Gastrocnemius medialis (tissue), 4 donors: ENCODE measurements around the gene DRICH1. TPM values are rescaled to one million over a fixed set of nuclear protein-coding genes. Genes with fewer than 3 reads are reported as not detected.
"Not testable (repeated sequence)": the region's sequence is repeated elsewhere in the genome, so short reads cannot be mapped to it uniquely, and the experiment has no call there.

Experiments used
- ATAC-seq, 2 donors: fragments of 150-250 bp; one replicate each; pipeline ENCODE4 v1.9.1; 2016
- DNase-seq, 2 donors: peaks; one replicate each; pipeline ENCODE4 v3.0.0-alpha.2; 2019
- H3K27ac ChIP-seq, 4 donors: fragments of 200-600 bp; sonication (generic); 1 replicate in 1 of 4; 2 replicates in 3 of 4; pipeline ENCODE4 v1.5.1; 2016 to 2018; ENCODE audit warnings: mild to moderate bottlenecking in 2 of 4, moderate library complexity in 1 of 4
- H3K27me3 ChIP-seq, 3 donors: fragments of 200-600 bp; sonication (generic) in 2 of 3; 1 replicate in 1 of 3; 2 replicates in 2 of 3; pipeline versions ENCODE4 v1.5.1 to v1.6.0; 2016 to 2019; ENCODE audit warnings: mild to moderate bottlenecking in 1 of 3, moderate library complexity in 1 of 3
- H3K36me3 ChIP-seq, 2 donors: fragments of 200-600 bp; sonication (generic) in 1 of 2; one replicate each; pipeline ENCODE4 v1.5.1; 2017 to 2018
- H3K4me1 ChIP-seq, 2 donors: fragments of 200-600 bp; sonication (generic) in 1 of 2; one replicate each; pipeline ENCODE4 v1.5.1; 2016 to 2017; ENCODE audit warnings: mild to moderate bottlenecking in 2 of 2
- H3K4me3 ChIP-seq, 4 donors: fragments of 200-600 bp; sonication (generic) in 3 of 4; 1 replicate in 1 of 4; 2 replicates in 3 of 4; pipeline ENCODE4 v1.5.1; 2016 to 2019; ENCODE audit warnings: mild to moderate bottlenecking in 2 of 4
- H3K9me3 ChIP-seq, 3 donors: fragments of 200-600 bp; sonication (generic) in 2 of 3; 1 replicate in 1 of 3; 2 replicates in 2 of 3; pipeline ENCODE4 v1.5.1; 2016 to 2019
- CTCF ChIP-seq, 5 experiments: fragments of 450-650 bp in 3 of 5; fragments of 200-600 bp in 2 of 5; sonication (generic) in 2 of 5; IDR thresholded peaks in 4 of 5; conservative IDR thresholded peaks in 1 of 5; 1 replicate in 4 of 5; 2 replicates in 1 of 5; pipeline ENCODE4 v1.5.1; 2016 to 2019; ENCODE audit warnings: antibody characterized with exemption in 5 of 5, mild to moderate bottlenecking in 3 of 5, moderate library complexity in 3 of 5
- POLR2A ChIP-seq, 2 donors: fragments of 450-650 bp; IDR thresholded peaks; one replicate each; pipeline ENCODE4 v1.6.1; 2017; ENCODE audit warnings: antibody characterized with exemption in 2 of 2, mild to moderate bottlenecking in 2 of 2, moderate library complexity in 2 of 2
- in situ Hi-C, 4 donors: fragments of 200-750 bp; cut with MboI; loops; one replicate each; pipeline versions ENCODE4 v1.15.0 to v1.8.0; 2017; ENCODE audit warnings: low sequenced_read_pairs in 4 of 4
- intact Hi-C: fragments of 100-400 bp; cut with DNase I; formaldehyde crosslinking; loops from one replicate; pipeline ENCODE4 v1.15.1; 2023; ENCODE audit warnings: low total_unique reads
- total RNA-seq, 4 donors: library from RNA; depleted of rRNA; stranded (reverse); fragments of >200 nt; gene quantifications; one replicate each; pipeline versions ENCODE4 v1.1.0 to v1.2.3, GENCODE V29; 2016

DRICH1 gene
- total RNA-seq, 4 donors from 2014 or later, result not detected

- ATAC-seq, result no peak
- no peak overlapping the region for H3K27ac ChIP-seq
- H3K4me1 ChIP-seq, result no peaks in the 10 kb centered on the region
- intact Hi-C loops, result no loop called here
- H3K9me3 ChIP-seq, result no peaks in the 10 kb centered on the region
- peaks cover 0 to 9% of the 10 kb centered on the region in 2 donors for H3K36me3 ChIP-seq
- DNase-seq, result no peak
- in situ Hi-C loops, result no loop called here
- no peak for TF ChIP-seq CTCF (IDR thresholded peaks at IDR 0.05 in 4 of 5, conservative IDR thresholded peaks at IDR 0.05 in 1 of 5)
- TF ChIP-seq POLR2A (IDR thresholded peaks at IDR 0.05), result no peak
- H3K27me3 ChIP-seq, result no peaks in the 10 kb centered on the region
- H3K4me3 ChIP-seq, result no peak overlapping the region
Observed at GRCh38 chr22:23638611-23639010, 6.5 kb upstream of the DRICH1 start.

- in situ Hi-C loops, result not testable (repeated sequence)
Observed at GRCh38 chr22:23635291-23635690, 3.2 kb upstream of the DRICH1 start.

GRCh38 chr22:23628056-23628743 is 3.9 kb downstream of the DRICH1 start:
- H3K36me3 ChIP-seq, DNase-seq, ATAC-seq, H3K4me3 ChIP-seq, in situ Hi-C loops, H3K9me3 ChIP-seq, H3K27ac ChIP-seq, H3K27me3 ChIP-seq, H3K4me1 ChIP-seq: not testable (repeated sequence)
- intact Hi-C loops, result loop anchor here (5.0 kb wide), 2 partner anchors 139 to 219 kb away; partner anchors contain the start of gene CHCHD10

More at GRCh38 chr22:23635291-23635690, 3.2 kb upstream of the DRICH1 start:
- H3K4me3 ChIP-seq, intact Hi-C loops, H3K9me3 ChIP-seq, H3K27me3 ChIP-seq, H3K27ac ChIP-seq, H3K4me1 ChIP-seq, DNase-seq, ATAC-seq, H3K36me3 ChIP-seq: not testable (repeated sequence)

GRCh38 chr22:23627401-23628055 is 4.6 kb downstream of the DRICH1 start:
- H3K27ac ChIP-seq, H3K4me3 ChIP-seq, H3K4me1 ChIP-seq, H3K36me3 ChIP-seq, in situ Hi-C loops, H3K27me3 ChIP-seq, H3K9me3 ChIP-seq: not testable (repeated sequence)
- ATAC-seq (peak; percentile 73 to 86), DNase-seq (peak; percentile 11 to 60)
- TF ChIP-seq CTCF (IDR thresholded peaks at IDR 0.05 in 4 of 5, conservative IDR thresholded peaks at IDR 0.05 in 1 of 5), result peak in 4 of 5 experiments; percentile 33 to 59 (median 38)
- intact Hi-C loops, result loop anchor here (5.0 kb wide), 2 partner anchors 140 to 220 kb away; partner anchors contain the start of gene CHCHD10

GRCh38 chr22:23626286-23626975 is 5.7 kb downstream of the DRICH1 start:
- Histone ChIP-seq H3K36me3 (no peaks in the 10 kb centered on the region), H3K27me3 (no peaks in the 10 kb centered on the region), H3K27ac (no peak overlapping the region), H3K9me3 (no peaks in the 10 kb centered on the region), H3K4me3 (no peak overlapping the region), H3K4me1 (peaks cover 0 to 6% of the 10 kb centered on the region in 2 donors)
- no peak for ATAC-seq
- TF ChIP-seq POLR2A (IDR thresholded peaks at IDR 0.05), result no peak
- no peak for TF ChIP-seq CTCF (IDR thresholded peaks at IDR 0.05 in 4 of 5, conservative IDR thresholded peaks at IDR 0.05 in 1 of 5)
- intact Hi-C loops (loop anchor here (5.0 kb wide), 2 partner anchors 141 to 221 kb away; partner anchors contain the start of gene CHCHD10), in situ Hi-C loops (no loop called here)
- DNase-seq, result no peak
